ENCODE data around the gene GYPB.
"Not testable (repeated sequence)": the region's sequence is repeated elsewhere in the genome, so short reads cannot be mapped to it uniquely, and the experiment has no call there.

- TF ChIP-seq CTCF, POLR2A (IDR thresholded peaks at IDR 0.05): not testable (repeated sequence)
These were observed 68.2 kb downstream of the GYPB start for GRCh38 chr4:143950967-143951366.

Data from heart left ventricle (tissue), 13 donors.